ENCODE data around the gene IL10RA.

GRCh38 chr11:118045191-118045590, 59.0 kb downstream of the IL10RA start:
- TF ChIP-seq CTCF (IDR thresholded peaks at IDR 0.05; ENCODE audit: low read length) (no peak), EZH2 (IDR thresholded peaks at IDR 0.05; ENCODE audit: borderline replicate concordance, low read length) (no peak)
